HG03571 (cell line): ENCODE results near the gene LTBP1.

Source experiments
- ATAC-seq: cut with Tn5 transposase; IDR thresholded peaks from one replicate; pipeline ENCODE4 v1.9.1; 2021; ENCODE audit not compliant: unreplicated experiment

The LTBP1 gene

DNA sequence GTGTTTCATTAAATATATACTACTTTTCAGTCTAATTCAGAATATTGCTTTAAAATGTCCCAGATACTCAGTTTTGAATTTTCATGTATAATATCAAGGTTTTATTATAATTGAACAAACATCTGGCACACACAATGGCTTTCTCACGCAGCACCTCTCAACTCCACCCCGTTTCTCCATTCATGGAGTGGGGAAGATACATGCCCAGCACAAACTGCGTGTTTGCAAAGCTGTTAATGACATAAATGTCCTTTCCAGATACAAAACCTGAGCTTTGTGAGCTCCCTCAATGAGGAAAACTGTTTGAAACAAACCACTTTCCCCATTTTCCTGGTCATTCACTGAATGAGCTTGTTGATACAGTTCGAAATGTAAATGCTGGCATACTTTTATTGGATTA, 379.3 kb downstream of the LTBP1 start:
- no peak for ATAC-seq

DNA sequence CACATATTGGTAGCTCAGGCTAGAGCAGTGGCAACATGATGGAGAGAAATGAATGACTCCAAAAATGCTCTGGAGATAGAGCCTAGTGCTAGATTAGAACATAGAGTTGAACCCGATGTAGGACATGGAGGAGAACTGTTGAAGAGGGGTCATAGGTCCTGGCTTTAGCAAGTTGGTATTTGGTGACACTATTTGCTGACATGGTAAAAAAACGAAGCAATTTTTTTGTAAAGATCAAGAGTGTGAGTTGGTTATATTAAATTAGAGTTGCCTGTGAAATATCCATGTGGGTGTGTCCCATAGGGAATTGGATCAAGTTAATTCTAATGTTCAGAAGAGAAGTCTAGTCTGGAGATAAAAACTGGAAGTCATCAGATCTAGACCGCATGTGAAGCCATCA, 386.7 kb downstream of the LTBP1 start:
- no peak for ATAC-seq

DNA sequence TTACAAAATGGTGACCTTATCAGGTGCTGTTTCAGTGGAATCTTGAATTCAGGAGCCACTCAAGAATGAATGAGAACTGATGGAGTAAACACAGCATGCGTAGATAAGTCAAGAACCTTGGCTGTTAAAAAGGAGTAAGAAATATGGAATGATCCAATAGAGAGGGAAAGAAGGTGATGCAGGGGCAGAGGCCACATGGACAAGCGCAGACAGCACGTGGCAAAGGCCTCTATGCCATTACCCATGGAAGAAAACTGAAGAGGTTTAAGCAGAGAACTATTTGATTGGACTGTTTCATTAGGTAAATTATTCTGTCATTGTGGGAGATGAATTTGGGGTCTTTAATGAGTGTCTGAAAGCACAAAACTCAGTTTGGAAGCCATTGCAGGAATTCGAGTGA, 387.3 kb downstream of the LTBP1 start:
- ATAC-seq = no peak

DNA sequence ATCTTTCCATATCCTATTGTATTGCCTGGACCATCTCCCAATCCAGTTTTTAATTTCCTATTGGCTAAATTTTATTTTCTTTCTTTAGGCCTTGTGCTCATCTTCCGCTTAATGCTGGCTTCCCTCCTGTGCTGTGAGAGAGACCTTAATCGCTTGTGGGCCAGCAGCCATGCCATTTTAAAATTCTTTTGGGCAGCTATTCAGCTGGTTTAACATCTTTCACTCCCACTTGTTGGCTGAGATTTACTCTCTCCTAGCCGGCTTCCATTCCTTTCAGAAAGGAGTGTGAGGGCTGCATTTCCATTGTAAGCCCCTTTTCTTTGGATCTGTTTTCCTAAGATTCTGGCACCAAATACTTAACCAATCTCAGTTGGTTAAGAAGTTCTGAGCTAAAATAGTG, 388.8 kb downstream of the LTBP1 start:
- ATAC-seq = no peak

DNA sequence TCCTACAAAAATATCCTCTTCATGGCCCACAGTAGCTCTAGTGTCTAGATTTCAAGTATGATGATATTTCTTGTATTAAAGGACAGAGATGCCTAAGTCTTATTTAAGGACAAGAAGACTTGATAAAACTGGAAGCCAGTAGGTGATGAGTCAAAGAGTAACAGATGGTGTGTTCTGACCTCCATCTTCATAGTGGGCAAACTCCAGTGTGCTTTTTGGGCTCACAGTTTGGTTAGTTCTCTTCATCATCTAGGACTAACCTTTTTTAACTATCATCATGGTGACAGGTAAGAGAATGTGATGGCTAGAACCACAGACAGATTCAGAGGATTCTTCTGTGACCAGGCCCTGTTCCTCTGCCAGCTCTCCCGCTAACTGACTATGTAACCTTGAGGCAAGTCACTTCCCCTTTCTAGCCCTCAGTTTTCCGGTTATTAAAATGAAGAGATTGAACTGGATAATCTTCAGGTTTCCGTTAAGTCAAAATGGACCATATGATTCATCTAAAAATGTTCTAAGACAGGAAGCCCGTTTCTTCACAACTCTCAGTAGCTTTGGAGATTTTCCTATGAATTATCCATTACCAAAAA, 389.4 kb downstream of the LTBP1 start:
- ATAC-seq = no peak

DNA sequence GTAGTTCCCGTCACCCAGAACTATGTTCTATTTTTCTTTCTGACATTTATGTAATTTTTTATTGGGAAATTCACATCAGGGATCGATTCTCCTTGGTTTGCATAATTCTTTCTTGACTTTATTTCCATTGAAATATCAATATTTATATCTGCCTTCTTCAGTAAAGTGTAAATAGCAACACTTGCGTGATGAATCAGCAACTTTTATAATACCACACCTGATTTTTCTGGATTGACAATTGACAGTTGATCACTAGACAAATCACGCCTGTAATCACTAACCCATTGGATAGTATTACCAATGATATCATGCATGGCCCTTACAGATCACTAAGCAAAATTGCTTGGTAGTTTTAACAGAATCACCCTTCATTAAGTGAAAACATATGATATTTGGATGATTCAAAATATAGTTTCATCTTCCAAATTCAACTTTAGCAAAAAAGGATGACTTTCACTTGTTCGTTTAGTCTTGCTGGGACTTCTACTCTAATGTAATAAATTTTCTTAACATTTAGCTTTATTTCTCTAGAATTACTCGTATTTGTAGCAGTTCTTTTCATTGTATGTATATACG, 390.7 kb downstream of the LTBP1 start:
- no peak for ATAC-seq

DNA sequence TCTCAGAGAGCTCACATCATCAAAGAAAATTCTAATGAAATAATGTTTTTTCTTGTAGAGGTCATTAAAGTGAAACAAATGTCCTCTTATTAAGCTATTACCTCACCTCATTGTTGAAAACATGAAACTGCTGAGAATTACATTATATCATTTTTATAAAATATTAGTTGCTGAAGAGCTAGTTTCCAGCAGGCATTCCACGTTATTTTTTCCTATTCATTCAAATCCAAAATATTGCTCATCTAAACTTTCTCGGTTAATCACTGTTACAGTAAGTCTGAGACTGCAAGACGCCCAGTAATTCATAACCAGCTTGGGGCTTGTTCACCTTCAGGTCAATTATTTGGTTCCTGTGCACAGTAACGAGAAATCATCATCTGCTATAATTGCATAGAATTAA, 391.2 kb downstream of the LTBP1 start:
- ATAC-seq = no peak

DNA sequence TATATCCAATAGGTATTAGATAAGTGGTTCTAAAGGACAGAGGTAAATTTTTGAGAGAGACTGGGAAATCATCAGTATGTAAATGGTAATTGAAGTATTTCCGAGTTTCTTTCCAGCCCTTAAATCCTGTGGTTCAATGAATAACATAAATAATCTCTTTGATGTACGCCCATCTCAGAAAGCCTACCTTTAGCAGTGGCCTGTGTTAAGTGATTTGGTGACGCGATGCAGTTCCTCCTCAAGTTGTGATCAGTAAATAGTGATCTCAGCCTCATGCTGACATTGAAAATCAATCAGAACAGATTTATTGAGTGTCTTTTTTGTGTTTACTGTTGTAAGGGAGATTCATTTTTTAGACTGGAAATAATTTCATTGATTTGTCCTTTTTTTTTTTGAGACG, 392.5 kb downstream of the LTBP1 start:
- no peak for ATAC-seq

DNA sequence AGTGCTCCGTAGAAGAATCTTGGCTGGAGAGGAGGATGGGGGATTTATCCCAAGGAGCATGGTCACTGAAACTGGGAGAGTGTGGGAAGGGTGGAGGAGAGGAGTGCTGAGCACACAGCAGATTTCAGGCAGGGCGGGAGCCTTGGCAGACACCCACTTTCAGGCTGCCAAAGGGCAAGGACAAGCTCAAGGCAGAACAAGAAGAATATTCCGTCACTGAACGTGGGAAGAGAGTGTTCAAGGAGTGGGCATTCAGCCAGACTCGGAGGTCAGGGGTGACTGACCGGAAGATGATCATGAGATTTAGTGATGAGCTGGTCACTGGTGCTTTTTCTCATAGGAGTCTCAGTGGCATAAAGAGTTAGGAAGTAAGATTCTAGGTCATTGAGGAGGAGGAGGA, 393.5 kb downstream of the LTBP1 start:
- no peak for ATAC-seq

DNA sequence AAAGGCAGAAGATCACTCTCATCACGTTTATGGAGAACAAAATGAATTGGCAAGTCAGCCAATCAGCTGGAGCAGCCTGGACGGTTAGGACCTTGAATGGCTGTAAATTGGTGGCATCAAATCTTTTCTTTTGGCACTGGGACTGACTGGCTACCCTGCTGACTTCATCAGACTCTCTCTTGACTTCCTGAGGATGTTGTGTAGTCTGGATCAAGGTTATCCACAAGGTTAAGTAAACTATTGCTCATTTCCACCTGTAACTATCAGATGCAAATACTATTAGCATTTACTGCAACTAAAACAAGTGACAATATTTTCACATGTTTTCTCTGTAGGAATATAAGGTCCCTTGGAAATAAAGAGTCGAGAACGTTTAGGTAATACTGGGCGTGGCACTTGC, 395.4 kb downstream of the LTBP1 start:
- no peak for ATAC-seq

DNA sequence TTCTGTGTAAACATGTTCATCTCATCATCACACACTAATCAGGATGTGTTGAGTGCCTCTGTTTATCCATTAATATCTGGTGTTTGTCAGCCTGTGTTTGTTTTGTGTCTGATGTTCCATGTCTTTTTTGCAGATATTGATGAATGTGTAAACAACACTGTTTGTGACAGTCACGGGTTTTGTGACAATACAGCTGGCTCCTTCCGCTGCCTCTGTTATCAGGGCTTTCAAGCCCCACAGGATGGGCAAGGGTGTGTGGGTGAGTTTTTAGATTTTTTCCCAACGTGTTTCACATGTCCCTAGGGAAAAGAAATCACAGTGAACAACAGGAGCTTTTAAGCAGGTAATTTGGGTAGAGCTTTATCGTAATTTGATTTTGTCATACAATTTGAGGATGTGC, 396.0 kb downstream of the LTBP1 start:
- ATAC-seq = no peak

DNA sequence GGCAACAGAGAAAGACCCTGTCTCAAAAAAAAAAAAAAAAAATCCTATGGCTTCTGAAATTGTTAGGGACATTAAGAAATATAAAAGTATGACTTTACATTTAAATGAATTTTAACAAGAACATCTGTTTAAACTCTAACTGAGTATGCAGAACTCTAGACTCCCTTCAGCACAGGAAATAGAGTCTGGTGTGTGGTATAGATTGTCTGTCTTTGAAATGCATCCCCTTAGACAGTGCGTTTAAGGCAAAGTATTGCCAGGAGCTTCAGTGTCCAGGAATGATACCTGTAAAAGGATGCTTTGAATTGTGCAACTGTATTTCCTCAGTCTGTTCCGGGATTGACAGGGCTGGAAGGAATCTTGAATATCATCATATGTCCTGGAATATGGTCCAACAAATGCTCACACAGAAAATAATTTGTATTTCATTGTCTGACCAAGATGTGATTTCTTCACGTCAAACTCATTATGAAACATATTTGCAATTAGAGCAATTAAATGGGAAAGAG, 396.7 kb downstream of the LTBP1 start:
- ATAC-seq = no peak

DNA sequence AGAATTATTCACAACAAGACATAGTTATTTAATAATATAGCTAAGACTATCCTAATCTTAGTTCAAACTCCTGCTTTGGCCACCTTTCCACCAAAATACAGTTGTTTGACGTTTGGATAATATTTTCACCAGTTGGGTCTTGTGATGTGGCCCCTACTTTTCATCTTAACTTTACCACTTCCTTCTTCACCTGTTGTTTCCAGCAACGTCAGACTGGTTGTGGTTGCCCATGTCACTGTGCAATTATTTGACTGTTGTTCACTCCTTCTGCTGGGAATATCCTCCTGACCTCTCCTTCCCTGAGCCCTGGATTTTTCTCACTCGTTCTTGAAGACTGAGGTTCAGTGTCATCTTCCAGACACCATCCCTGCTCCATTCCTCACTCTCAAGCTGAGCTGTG, 397.5 kb downstream of the LTBP1 start:
- ATAC-seq = no peak

DNA sequence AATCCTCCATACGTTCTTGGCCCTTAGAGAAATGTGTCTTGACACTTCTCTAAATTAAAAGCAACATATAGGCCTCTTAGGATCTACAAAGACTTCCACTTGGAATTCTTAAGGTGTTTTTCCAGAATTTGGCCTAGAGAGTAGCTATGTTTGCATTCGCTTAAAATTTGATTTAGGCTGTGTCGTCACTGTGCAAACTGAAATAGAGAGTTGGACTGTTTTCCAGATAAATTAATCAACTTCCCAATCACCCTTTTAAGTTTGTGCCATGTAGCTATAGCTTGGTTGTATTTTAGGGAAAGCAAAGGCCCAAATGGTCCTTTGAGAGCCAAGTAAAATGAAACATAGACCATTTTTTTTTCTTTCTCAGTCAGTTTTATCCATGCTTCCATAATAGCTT, 401.1 kb downstream of the LTBP1 start:
- ATAC-seq = no peak

DNA sequence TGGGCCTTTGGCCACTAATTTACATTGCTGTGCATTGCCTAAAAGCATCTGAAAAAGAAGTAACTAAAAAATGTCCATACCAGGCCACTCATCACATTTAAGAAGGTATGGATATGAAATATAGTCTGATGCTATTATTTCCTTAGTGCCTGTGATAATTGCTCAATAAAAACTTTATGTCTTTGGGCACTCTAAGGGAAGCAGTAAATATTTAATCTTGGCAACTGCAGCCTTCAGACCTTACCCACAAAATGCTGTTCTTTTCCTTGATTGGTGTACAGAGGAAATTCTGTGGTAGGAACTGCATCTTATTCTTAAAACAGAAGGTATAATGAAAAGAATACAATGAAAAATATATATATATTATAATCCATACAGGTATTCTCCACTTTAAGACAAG, 403.9 kb downstream of the LTBP1 start:
- ATAC-seq = no peak

DNA sequence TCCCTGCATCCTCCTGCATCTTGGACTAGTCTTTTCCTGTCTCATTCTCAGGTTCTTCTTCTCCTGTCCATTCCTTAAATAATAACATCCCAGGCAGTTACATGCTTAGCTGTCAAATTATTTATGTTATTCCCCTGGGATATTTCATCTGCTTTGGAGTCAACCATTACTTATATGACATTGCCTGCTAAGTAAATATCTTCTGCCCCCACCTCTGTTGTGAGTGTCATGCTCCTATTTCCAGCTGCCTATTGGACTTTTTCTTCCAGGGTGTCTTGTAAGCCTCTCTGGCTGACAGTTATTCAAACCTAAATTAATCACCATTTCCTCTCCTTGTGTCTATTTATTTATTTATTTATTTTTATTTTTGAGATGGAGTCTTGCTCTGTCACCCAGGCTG, 405.0 kb downstream of the LTBP1 start:
- ATAC-seq = no peak

DNA sequence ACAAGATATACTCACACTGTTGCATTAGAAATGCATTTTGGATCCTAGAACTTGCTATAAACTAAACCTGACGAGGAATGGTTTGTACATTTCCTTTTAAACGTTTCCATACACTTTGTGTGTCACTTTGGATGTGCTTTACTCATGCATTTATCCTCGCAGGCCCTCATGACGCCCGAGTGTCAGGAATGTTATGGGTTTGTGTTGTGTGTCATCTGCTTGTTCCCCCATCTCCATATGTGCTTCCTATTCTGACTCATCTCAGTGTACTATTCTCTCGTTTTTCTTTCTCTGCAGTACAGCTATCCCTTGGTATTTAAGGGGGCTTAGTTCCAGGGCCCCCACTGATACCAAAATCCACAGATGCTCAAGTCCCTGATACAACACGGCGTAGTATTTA, 408.2 kb downstream of the LTBP1 start:
- ATAC-seq = no peak

DNA sequence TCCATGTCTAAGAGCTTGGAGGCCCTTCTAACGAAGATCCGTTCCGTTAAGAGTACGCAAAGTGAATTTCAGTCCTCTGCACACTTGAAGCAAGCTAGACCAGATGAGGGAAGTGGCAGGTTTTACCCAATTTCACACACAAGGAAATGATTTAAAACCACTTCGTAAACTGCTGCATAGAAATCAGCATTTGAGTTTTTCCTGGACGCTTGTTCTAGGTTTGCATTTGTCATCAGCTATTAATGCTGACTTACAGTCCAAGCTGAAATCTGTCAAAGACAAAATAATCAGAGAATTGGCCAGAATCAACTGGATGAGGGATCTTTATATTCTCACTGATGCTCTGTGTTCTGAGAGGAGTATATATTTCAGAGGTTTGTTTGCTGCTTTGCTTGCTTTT, 412.1 kb downstream of the LTBP1 start:
- ATAC-seq = no peak

DNA sequence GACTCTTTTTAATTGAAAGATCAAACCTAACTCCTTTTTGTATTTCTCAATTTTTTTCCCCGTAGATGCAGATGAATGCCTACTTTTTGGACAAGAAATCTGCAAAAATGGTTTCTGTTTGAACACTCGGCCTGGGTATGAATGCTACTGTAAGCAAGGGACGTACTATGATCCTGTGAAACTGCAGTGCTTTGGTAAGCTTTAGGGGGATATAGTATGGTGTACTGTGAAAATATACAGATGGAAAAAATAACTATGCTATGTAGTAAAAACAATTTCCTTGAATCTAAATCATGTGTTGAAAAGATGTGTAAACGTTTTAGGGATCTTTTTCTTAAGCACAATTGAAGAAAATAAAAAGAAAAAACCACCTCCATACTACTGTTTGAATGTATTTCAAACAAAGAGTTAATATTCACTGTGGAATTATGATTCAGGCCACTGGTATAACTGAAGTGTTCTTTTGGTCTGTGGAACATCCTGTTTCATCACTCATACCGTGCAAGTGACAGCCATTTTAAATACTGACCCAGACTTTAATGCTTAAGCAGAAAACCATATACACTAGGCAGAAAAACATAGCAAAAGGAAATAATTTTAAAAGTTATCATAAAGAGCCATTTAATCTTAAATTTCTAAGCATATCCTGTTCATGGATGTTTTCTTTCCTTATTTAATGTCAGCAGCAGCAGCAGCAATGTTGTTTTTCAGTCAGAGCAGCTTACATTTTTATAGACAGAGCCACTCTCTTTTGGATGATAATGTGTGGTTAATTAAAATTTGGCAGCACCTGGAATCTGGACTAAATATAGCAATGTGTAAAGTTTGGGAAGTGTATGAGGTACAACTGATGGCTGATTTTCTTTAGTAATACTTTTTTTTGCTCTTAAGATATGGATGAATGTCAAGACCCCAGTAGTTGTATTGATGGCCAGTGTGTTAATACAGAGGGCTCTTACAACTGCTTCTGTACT, 416.9 kb downstream of the LTBP1 start:
- ATAC-seq = no peak

DNA sequence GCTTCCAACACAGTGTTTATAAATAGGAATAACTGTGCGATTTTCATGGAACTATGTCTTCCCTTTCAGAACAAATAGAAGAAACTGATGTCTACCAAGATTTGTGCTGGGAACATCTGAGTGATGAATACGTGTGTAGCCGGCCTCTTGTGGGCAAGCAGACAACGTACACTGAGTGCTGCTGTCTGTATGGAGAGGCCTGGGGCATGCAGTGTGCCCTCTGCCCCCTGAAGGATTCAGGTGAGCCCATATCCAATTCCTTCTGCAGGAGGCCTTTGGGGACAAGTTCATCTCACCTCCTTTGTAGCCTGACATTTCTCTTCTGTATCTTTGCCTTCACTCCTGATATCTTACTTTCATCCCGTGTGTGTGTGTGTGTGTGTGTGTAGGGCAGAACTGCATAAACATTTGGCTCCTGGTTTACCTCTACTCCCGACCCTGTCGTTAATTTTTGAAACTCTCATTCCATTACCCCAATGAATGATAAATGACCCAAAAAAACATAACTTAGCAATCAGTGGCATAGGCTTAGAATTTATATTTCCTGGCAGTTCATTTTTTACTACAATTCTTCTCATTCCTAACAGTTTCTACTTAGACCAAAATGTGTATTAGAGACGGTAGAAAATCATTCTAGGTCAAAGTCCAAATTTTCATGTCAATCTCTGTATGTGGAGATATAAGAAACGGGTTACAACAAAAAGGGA, 418.7 kb downstream of the LTBP1 start:
- no peak for ATAC-seq

DNA sequence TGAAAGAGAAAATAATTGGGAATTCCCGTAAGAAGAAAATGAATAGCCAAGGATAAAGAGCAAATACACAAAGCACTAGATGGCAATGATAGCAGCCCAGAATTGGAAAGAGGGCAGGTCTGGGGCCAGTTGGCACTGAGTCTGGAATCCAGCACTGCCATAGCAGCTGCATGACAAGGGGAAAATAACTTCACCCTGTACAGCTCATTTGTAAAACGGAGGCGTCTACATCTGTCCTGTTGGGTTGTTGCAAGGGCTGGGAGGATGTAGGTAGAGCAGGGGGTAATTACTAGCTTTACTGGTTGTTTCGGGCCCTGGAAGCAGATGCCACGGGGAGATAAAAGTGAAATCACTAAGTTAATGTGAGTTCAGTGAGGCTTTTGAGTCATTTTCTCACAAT, 419.7 kb downstream of the LTBP1 start:
- ATAC-seq = no peak
